GM21576 (cell line): ENCODE measurements around the gene RAVER2.
A peak's percentile ranks its signal among the peaks of the same experiment; 100 is the strongest.

Source experiments
- ATAC-seq: cut with Tn5 transposase; IDR thresholded peaks from one replicate; pipeline ENCODE4 v1.9.1; 2021; ENCODE audit warnings: mild to moderate bottlenecking, moderate library complexity; ENCODE audit not compliant: unreplicated experiment

The RAVER2 gene

DNA sequence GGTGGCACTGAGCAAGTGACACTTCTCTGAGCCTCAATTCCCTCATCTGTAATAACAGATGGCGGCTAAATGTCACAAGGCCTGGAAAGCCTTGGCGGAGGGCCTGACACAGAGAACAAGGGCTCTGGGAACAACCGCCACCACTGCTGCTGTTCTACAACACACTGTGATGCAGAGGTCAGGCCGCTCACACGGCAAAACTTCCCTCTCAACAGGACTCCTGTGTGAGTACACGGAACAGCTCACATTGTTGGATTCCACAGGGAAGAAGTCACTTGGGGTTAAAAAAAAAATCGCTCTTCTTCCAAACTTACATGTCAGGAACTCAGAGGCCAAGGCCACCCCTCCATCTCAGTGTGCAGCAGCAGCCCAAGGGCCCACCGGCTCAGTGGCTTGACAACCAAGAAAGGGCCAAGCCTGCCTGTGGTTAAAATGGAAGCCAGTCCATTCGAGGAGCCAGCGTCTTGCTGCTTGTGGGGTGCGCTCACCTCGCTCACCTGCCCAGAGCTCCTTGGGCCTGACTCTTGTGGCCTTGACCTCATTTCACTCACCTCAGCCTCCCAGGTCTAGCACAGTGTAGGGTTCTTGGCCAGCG lies 101.1 kb downstream of the RAVER2 start:
- ATAC-seq: no peak

DNA sequence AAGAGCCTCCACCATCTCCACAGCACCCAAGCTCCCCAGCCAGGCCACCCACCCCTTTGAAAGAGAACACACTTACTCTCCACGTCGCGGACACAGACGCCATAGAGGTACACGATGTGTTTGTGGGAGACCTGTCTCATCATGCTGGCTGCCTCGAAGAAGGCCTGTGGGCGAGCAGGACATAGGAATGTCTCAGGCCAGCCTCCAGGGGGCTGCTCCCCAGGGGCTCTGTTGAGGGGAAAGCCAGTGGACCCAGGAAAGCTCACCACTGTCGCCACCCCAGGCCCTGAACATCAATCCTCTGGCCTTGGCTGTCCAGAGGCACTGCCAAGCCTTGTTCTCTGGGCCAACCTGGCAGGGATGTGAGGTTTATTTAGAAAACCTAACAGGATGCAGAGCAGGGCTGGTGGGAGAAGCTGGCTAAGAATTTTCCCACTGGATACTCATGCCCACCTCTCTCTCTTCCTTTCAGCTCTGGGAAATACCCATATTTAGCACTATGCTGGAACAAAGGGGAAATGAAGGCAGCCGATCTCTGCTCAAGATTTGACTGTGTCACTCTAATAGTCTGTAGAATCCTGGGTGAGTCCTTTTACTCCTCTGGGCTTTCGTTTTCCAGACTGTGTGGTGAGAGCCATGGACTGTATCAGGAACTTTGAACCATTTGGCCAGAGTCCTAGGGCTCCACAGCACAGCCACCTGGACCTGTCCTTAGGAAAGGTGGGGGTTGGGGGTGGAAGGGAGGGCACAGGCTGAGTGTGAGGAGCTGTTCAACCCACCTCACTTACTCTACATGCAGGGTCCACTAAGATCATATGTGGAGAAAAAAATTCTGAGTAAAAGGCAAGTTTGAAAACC lies 101.9 kb downstream of the RAVER2 start:
- ATAC-seq: no peak

DNA sequence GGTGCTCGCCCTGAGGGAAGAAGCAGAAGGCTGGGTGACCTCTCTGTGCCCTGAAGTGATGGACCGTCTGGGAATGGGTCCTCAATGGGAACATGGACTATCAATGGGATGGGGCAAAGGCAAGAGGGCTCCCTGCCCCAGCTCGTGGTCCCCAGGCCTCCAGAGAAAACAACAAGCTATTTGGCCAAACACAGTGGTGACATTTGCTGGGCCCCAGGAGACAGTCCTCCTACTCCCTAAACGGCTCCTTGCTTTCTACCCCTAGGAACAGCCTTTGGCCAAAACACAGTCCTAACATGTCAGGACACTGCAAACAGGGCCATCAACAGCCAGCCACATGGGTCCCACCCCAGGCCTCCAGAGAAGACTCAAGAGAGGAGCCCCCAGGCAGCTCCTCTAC lies 102.8 kb downstream of the RAVER2 start:
- no peak for ATAC-seq

DNA sequence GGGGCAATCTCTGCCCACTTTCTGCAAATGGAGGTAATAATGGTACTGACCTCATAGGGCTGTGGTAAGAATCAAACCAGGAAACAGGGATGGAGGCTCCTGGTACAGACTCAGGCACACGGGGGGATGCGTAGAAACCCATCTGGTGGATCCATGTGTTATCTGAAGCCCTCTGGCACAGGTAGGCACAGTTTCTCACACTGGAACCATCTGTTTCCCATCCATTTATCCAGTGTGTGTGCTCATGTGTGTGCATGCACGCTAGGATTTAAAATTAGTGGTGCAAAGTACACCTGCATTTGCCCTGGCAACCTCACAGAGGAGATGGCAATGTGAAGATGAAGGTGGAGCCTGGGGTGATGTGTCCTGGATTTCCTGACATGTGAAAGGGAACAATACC lies 103.3 kb downstream of the RAVER2 start:
- no peak for ATAC-seq

DNA sequence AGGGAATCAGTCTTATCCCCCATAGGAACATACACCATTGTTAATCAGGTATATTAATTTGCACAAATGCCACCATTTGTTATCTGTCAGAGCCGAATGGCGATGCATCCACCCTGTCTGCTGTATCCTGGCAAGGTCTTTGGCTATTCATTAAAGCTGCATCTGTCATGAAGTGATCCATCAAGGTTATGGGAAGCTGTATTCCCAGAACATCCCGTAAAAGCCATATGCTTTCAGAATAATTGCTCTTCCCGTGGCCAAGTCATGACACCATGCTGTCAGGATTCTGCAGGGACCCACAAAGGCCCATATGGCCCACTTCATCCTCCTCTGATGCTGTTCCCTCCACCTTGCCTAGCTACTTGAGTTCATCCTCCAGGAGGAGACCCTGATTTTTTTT lies 103.9 kb downstream of the RAVER2 start:
- ATAC-seq: no peak

DNA sequence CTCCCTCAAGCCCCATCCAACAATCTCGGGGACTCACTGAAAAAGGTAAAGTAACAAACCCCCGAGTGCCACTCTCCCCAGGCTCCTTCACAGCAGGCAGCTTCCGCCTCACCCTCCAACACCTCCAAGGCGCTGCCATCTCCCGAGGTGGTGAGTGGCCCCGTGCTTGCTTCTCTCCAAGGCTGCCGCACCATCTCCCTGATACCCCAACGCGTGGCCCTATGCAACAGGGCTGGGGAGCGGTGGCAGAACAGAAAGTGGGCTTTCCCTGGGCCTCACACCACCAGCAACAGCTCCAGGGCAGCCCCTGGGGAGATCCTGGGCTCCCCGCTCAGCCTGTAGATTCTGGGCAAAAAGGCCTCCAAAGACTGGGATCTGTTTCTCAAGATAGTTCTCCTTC lies 105.1 kb downstream of the RAVER2 start:
- ATAC-seq: no peak

DNA sequence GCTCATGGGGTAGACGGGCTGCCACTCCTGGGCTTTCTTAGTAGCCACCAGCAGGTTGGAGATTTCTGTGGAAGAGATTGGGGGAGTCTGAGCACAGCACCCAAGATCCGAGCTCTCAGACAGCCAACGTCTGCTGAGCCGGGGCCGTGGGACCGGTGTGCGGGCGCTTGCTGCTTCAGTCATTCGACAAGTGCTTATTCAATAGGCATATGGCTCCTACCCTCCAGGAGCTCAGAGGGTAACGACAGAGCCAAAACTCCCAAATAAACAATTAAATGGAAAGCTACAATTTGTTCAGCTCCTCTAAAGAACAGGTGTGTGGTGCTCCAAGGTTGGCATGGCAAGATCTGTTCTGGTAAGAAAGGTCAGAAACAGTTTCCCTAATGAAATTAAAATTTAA lies 106.0 kb downstream of the RAVER2 start:
- ATAC-seq: no peak

DNA sequence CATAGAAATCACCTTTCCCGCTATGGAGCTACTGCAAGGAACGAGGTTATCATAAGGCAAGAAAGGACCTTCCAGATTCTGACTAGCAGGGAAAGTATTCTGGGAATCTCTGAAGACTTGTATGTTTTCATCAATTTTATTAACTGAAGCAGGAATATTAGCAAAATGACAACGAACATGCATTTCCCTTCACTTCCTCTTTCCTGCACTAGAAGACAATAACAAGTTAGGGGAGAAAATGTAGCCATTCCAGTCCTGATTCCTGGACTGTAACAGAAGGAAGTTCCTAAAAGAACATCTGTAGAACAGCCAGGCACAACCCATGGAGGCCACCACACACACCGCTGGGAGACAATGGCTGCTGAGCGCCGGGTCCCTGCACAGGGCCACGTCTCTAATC lies 106.8 kb downstream of the RAVER2 start:
- ATAC-seq: no peak

DNA sequence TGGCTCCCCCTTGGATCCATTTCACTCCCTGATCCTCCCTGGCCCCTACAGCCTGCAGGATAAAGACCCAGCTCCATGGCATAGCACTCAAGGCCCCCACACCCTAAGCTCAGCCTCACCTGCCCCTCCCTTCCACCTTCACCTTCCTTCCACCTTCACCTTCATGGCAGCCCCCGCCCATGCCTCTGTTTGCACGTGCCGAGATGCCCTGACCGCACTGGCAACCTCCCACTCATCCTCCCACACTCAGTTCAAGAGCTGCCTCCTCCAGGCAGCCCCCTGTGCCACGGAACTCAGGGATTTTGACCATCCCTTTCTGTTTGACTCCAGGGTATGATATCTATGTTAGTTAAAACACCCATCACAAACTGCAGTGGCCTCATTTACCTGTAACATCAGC lies 109.8 kb downstream of the RAVER2 start:
- no peak for ATAC-seq

DNA sequence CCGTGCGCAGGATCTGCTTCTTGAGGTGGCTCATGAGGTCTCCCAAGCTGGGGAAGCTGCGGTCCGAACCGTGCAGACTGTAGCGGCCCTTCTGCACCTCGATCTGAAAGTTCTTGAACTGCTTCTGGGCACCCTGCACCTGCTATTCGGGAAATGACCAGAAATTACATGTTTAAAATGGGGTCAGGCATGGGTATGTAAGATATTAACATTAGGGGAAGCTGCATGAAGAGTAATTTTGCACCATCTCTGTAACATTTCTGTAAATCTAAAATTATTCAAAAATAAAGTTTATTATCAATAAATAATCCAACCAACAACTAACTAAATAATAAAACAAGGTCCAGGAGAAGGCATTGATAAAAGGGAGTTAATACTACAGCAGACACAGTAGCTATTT lies 110.7 kb downstream of the RAVER2 start:
- no peak for ATAC-seq

DNA sequence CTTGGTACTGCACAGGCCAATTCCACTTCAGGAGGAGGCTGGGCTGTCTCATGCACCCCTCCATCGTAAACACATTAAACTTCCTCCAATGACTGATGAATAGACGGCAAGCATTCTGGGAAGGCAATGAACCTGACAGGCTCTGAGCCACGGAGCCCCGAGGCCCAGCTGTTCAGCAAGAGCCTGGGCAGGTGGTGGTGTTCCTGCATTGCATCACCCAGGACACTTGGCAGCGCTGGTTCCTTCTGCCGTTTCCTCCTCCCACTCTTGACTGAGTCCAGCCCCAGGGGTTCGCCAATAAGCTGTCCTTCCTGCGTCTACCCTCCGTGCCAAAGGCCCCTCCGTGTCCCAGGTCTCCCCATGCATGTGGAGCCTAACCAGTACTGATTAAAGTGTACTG lies 111.7 kb downstream of the RAVER2 start:
- ATAC-seq: no peak

DNA sequence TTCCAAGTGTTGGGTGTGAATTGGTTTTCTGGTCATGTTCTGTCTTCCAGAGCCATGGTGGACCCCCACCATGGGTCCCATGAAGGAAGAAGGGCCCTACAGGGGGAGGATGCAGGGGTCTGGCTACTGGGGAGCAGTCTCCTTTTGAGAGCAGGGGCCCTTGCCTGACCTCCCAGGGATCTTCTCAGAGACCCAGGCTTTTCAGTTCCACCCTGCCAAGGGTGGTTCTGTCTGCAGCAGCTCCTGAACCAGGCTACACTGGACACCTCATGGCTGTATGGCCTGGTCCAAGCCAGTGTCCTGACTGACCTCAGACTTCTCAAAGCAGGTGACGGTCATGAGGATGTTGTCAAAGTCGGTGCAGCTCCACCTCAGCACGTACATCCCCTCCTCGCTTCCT lies 112.5 kb downstream of the RAVER2 start:
- ATAC-seq: no peak

DNA sequence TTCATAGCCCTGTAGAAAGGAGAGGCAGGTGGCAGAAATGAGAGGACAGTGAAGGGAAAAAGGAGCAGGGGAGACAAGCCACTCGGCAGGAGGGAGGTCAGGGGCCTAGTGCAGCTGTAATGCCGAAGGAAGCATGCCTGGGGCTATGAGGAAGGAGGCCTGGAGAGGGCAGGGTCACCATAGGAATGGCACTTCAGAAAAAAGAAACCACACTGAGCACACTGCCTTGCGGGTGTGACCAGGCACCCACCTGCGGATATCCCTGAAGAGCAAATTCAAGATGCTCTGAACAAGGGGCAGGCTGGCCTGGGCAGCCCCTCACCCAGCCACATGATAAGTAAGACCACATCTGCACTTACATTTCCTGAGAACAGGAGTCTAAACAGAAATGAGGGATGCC lies 116.7 kb downstream of the RAVER2 start:
- no peak for ATAC-seq

DNA sequence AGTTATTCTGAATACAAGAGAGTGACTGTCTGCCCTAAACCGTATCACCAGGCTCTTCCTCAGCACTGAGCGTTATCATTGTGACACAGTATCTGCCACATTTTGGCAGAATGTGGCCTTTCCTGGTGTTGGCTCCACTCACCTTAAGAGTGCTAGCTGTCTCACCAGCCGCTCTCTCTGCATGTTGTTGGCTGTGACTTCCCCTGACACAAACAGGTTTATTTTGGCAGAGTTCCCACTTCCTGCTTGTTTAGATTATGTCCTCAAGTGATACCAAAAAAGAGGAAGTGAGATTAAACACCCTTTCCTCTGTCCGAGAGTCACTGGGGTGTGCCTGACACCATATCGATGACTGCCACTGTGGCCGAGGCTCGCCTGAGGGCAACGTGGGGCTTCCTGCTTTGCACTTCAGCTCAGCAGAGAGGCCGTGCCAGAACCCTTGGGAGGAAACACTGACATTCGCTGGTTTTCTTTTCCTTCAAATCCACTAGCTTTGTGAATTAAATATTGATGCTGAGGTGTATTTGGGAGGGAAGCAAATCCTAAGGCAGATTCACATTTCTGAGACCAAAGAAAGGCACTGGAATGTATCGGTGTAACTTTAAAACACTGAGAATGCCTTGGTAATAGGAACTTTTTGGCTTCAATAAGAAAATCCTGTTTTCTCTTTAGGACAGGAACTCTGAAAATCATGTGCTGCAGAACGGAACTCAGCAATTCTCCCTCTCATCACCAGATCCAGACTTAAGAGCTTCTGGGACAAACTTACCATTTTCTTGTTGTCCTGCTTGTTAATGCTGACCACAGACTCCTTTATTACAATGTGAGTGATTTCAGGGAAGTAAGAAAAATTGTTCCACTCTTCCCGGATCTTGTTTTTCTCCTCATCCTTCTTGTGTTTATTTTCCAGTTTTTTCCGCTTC lies 119.4 kb downstream of the RAVER2 start:
- peak; percentile 100 for ATAC-seq

DNA sequence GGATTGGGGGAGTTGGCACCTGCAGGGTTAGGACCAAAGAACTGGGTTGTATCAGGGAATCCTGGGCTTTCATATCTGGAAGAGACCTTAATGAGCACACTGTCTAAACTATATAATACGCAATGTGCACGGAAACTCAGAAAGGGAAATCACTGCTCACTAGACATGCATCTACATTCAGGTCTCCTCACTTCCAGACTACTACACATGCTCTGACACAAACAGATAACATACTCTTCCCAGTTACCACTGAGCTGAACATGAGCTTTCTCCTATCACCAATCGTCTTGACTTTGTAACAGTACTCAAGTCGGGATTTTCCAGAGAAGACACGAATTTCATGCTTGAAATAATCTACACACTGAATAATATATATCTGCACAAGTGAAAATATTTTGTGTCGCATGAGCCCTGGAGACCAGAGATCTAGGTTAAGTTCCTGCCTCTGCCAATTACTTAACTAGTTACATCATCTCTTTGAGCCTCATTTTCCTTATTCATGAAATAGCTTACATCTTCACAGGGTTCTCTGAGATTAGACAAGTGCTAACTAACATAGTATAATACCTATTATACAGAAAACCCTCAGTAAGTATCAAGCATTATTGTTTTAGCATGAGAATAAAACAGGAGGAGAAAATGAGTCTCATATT lies 120.4 kb downstream of the RAVER2 start:
- ATAC-seq: no peak

DNA sequence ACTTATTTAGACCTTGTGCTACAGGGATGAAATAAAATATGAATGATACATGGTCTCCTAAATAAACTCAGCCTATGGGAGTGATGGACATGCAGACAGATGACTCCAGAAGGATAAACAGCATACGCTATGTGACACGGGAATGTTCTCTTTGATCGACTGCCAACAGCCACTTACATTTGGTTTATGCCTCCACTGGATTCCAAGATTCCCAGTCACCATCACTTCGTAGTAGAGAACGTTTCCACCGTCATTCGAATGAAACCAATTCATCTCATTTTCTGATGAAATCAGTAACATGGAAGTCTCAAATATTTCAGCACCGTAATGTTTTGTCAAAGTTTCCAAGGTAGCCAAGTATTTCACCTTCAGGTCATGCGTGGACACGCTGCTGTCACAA lies 121.8 kb downstream of the RAVER2 start:
- no peak for ATAC-seq

DNA sequence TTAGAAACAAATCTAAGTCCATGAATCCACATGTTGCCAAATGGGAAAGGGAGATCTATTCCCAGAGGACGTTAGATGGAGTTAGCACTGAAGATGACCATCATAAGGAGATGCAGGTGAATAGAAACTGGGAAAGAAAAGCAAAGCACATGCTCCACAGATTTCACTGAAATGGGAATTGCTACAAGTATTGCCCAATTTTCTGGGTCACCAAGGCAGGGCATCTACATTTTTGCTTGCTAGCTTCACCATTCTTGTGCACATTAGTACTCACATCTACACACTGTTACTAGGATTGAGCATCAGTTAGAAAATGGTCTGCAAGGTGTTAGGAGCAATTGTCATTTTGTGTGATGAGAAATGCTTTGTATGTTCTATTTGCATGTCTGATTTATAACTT lies 122.4 kb downstream of the RAVER2 start:
- ATAC-seq: no peak

DNA sequence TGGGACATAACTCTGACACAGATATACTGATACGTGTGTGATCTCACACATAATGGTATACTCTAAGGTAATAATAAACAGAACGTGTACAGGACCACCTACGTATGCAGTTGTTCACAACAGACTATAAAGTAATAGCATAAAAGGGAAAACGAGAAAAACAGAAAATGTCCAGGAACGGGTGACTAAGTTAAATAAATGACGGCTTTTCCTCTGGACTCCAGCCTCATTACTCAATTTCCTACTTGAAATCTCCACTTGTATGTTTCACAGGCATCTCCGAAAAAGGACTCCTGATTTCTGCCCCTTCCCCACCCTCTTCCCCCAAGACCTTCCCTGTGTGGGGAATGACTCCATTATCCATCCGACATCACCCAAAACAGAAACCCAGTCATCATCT lies 126.4 kb downstream of the RAVER2 start:
- no peak for ATAC-seq

DNA sequence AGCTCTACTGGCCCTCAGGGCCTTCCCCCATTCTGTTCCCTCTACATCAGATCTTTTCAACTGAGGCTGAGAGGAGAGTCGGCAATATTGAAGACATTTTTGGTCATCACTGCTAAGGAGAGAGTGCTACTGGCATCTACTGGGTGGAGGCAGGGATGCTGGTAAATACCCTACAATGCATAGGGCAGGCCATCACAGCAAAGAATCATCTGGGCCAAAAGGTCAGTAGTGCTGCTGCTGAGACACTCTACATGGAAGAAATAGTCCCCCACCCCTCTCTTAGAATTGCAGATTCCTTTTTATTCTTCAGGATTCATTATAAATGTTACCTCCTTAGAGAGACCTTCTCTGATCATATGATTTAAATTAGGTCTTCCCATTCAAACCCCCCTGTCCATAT lies 127.2 kb downstream of the RAVER2 start:
- no peak for ATAC-seq

DNA sequence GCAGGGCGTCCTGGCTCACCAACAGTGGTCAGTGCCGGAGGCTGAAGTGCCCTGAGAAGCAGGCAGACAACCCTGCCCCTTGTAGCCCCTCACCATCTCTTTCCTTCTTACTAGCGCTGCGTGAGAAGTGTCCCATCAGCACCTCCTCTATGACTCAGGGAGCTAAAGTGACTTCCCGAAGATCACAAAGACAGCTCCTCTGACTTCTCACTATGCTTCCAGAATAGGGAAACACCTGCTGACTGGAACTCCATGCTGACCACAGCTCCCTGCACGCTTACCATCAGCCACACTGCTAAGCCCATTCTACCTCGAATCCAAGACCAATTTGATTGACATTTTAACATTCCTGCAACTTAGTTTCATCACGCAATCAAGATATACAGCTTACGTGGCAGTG lies 128.7 kb downstream of the RAVER2 start:
- ATAC-seq: no peak

DNA sequence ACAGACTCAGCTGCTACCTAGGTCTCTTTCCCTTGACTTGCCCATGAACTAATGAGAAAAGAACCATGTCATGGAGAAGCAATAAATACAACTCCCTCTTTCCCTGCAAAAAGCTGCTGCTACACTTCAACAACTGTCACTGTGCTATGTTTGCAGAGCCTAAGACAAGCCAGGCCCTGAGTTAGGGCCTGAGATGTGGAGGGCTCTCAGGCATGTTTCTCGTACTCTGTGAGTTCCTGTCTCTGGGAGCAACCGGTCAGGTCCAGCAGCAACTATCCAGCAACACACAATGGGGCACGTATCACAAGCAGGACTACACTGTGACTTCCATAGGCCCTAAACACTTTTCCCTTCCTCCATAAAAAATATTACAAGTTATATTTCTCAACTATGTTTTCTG lies 129.8 kb downstream of the RAVER2 start:
- ATAC-seq: no peak
